A673 (cell line): Measurements from ENCODE around the gene S100A12. TPM values are rescaled to one million over a fixed set of nuclear protein-coding genes. Genes with fewer than 3 reads are reported as not detected.

ENCODE experiments used
- BruUV-seq: library from RNA; stranded (reverse); fragments of 400-500 nt; replicated peaks from 2 replicates; lab custom pipeline; 2021; lab: Mats Ljungman, UMichigan
- CTCF ChIA-PET: fragments of 300-600 bp; sonication (Branson Sonifier 250); formaldehyde crosslinking; loops from one replicate; lab custom pipeline; 2022; ENCODE audit warnings: antibody characterized with exemption; lab: Charles Lee
- POLR2A ChIA-PET: fragments of 300-600 bp; sonication (Branson Sonifier 250); formaldehyde crosslinking; loops from one replicate; lab custom pipeline; 2022; ENCODE audit warnings: antibody characterized with exemption; ENCODE audit not compliant: low non-redundant PET; lab: Charles Lee
- DNase-seq: peaks from one replicate; pipeline ENCODE4 v3.0.0-alpha.2; 2015; ENCODE audit warnings: low spot score
- H3K27ac ChIP-seq: fragments of 200-600 bp; sonication (generic); 2 replicates; pipeline ENCODE4 v1.5.1; 2016; ENCODE audit warnings: mixed run types, low read depth, mild to moderate bottlenecking, mixed read lengths, antibody characterized with exemption, low read length; ENCODE audit not compliant: poor library complexity, severe bottlenecking
- H3K27me3 ChIP-seq: fragments of 200-600 bp; sonication (generic); replicated peaks from 2 replicates; pipeline ENCODE4 v1.6.1; 2017; ENCODE audit warnings: mixed run types, low read depth, mild to moderate bottlenecking, mixed read lengths, antibody characterized with exemption, low read length; ENCODE audit not compliant: insufficient read depth, poor library complexity
- H3K36me3 ChIP-seq: fragments of 200-600 bp; sonication (generic); 2 replicates; pipeline ENCODE4 v1.6.1; 2016; ENCODE audit warnings: mixed run types, mild to moderate bottlenecking, mixed read lengths, antibody characterized with exemption, low read length; ENCODE audit not compliant: insufficient read depth, poor library complexity, severe bottlenecking
- H3K4me1 ChIP-seq: fragments of 200-600 bp; sonication (generic); 2 replicates; pipeline ENCODE4 v1.6.1; 2017; ENCODE audit warnings: mixed run types, mild to moderate bottlenecking, mixed read lengths, antibody characterized with exemption, low read length; ENCODE audit not compliant: insufficient read depth, poor library complexity, severe bottlenecking
- H3K4me3 ChIP-seq: fragments of 200-600 bp; sonication (generic); 2 replicates; pipeline ENCODE4 v1.5.1; 2016; ENCODE audit warnings: low read depth, mixed run types, mild to moderate bottlenecking, mixed read lengths, low read length; ENCODE audit not compliant: poor library complexity, severe bottlenecking
- H3K9me3 ChIP-seq: fragments of 200-600 bp; sonication (generic); 2 replicates; pipeline ENCODE4 v1.6.1; 2016; ENCODE audit warnings: mixed run types, low read depth, mild to moderate bottlenecking, mixed read lengths, antibody characterized with exemption, low read length; ENCODE audit not compliant: poor library complexity, severe bottlenecking
- EZH2 ChIP-seq: fragments of 200-600 bp; sonication (generic); IDR thresholded peaks from 2 replicates; pipeline ENCODE4 v1.6.1; 2017; ENCODE audit warnings: borderline replicate concordance, low read depth, mild to moderate bottlenecking, mixed read lengths, antibody characterized with exemption, low read length; ENCODE audit not compliant: poor library complexity, severe bottlenecking
- intact Hi-C: fragments of 100-400 bp; cut with micrococcal nuclease; formaldehyde crosslinking; loops from one replicate; pipeline ENCODE4 v1.10.0; 2022; ENCODE audit not compliant: unreplicated experiment
- total RNA-seq: library from RNA; stranded (reverse); gene quantifications from 2 replicates; pipeline ENCODE4 v1.2.3, GENCODE V29; 2021
- TF ChIP-seq, protein P1 (sequence below): fragments of 300-800, 200-600 bp; sonication (generic); conservative IDR thresholded peaks from 2 replicates; pipeline ENCODE4 v1.5.1; 2017; ENCODE audit warnings: low read depth, mild to moderate bottlenecking, antibody characterized with exemption, low read length, moderate library complexity, mixed read lengths

The S100A12 gene
- total RNA-seq, 1 experiment from 2014 or later = not detected

DNA sequence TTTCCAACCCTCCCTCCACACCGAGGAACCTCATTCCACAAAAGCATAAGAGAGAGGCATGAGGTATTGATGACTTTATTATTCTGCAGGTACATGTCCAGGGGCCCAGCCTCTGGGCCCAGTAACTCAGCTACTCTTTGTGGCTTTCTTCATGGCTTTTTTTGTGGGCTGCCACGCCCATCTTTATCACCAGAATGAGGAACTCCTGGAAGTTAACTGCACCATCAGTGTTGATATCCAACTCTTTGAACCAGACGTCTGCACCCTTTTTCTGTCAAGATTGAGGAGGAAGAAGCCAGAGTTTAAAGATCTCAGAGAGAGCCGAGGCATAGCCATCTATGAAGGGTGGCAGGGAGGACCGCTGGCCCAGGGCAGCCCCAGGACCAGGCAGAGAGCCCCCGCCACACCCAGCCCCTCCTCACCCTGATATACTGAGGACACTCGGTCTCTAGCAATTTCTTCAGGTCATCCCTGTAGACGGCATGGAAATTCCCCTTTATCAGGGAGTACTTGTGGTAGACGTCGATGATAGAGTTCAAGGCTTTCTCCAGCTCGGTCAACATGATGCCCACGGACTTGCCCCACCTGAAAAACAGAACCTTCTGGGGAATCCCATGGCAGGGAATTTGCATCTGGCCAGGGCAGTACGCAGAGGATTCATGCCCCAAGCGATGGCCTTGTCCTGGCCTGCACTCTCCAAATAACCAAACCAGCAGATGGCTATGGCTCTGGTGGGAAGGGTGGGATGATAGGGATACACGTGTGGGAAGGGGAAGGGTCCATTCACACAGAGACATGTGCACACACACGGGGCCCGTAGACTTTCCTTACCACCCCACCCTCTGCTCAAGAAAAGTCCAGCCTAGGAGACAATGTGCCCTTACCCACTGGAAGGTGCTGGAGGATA, 14.8 kb upstream of the S100A12 start:
- CTCF ChIA-PET = no interaction called here
- TF ChIP-seq, protein P1, sequence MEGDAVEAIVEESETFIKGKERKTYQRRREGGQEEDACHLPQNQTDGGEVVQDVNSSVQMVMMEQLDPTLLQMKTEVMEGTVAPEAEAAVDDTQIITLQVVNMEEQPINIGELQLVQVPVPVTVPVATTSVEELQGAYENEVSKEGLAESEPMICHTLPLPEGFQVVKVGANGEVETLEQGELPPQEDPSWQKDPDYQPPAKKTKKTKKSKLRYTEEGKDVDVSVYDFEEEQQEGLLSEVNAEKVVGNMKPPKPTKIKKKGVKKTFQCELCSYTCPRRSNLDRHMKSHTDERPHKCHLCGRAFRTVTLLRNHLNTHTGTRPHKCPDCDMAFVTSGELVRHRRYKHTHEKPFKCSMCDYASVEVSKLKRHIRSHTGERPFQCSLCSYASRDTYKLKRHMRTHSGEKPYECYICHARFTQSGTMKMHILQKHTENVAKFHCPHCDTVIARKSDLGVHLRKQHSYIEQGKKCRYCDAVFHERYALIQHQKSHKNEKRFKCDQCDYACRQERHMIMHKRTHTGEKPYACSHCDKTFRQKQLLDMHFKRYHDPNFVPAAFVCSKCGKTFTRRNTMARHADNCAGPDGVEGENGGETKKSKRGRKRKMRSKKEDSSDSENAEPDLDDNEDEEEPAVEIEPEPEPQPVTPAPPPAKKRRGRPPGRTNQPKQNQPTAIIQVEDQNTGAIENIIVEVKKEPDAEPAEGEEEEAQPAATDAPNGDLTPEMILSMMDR = no peak
- no peak for TF ChIP-seq EZH2
- Histone ChIP-seq H3K4me3 (no peak overlapping the region), H3K36me3 (no peaks in the 10 kb centered on the region), H3K4me1 (no peaks in the 10 kb centered on the region), H3K9me3 (no peaks in the 10 kb centered on the region), H3K27me3 (peaks cover 79% of the 10 kb centered on the region), H3K27ac (no peak overlapping the region)
- DNase-seq = no peak
- POLR2A ChIA-PET = no interaction called here
- BruUV-seq = no TSS peak
- intact Hi-C loops = no loop called here

DNA sequence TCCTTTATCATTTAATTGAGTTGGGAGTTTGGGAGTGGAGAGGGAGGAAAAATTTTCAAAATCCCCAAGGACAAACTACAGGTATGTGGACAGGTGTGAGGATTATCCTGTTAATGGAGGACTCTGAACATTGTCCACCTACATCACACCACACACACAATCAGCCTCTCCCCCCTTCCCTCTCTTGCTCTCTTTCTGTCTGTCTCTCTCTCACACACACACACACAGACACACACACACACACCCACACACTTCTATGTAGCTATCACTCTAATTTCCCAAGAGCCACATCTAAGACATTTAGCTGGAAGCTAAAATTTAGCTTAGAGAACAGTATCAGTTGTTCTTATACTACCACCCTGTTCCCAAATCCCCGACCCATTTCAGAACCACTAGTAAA, 14.0 kb upstream of the S100A12 start:
- no peak for TF ChIP-seq EZH2
- TF ChIP-seq, protein P1 = no peak
- peaks cover 80% of the 10 kb centered on the region for H3K27me3 ChIP-seq
- intact Hi-C loops = no loop called here
- POLR2A ChIA-PET = no interaction called here
- no TSS peak for BruUV-seq
- H3K4me3 ChIP-seq = no peak overlapping the region
- CTCF ChIA-PET = no interaction called here
- H3K36me3 ChIP-seq = no peaks in the 10 kb centered on the region
- no peak overlapping the region for H3K27ac ChIP-seq
- H3K4me1 ChIP-seq = no peaks in the 10 kb centered on the region
- H3K9me3 ChIP-seq = no peaks in the 10 kb centered on the region
- DNase-seq = no peak

DNA sequence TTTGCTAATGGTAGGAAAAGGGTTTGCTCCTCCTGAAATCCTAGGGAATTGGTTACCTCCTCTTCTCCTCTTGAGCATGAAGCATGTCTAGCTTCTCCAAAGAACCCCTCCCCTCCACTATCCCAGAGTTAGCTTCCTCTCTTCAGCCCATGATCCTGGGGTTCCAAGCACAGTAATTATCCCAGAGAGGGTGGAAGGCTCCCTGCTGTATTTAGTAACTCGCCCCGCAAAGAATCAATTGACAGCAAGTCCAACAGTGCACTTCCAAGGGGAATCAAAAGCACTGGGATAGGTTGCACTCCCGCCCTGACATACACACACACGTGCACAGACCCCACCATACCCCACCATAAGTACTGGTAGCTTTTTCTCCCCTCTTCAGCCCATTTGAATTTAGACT, 12.4 kb upstream of the S100A12 start:
- H3K36me3 ChIP-seq = no peaks in the 10 kb centered on the region
- intact Hi-C loops = no loop called here
- BruUV-seq = no TSS peak
- TF ChIP-seq, protein P1 = no peak
- no peak for TF ChIP-seq EZH2
- no peak overlapping the region for H3K27ac ChIP-seq
- POLR2A ChIA-PET = no interaction called here
- H3K4me3 ChIP-seq = no peak overlapping the region
- H3K27me3 ChIP-seq = peaks cover 85% of the 10 kb centered on the region
- no peaks in the 10 kb centered on the region for H3K9me3 ChIP-seq
- H3K4me1 ChIP-seq = no peaks in the 10 kb centered on the region
- no peak for DNase-seq
- CTCF ChIA-PET = no interaction called here
